ENCODE data around the gene SYP. TPM values are rescaled to one million over a fixed set of nuclear protein-coding genes. Genes with fewer than 3 reads are reported as not detected.

The SYP gene
- total and polyA plus RNA-seq, 9 of the 15 experiments (the other 6 are each of a cell fraction or from before 2014, with no cell fraction given) = 0.48 to 5.1 (median 2.6) TPM

DNA sequence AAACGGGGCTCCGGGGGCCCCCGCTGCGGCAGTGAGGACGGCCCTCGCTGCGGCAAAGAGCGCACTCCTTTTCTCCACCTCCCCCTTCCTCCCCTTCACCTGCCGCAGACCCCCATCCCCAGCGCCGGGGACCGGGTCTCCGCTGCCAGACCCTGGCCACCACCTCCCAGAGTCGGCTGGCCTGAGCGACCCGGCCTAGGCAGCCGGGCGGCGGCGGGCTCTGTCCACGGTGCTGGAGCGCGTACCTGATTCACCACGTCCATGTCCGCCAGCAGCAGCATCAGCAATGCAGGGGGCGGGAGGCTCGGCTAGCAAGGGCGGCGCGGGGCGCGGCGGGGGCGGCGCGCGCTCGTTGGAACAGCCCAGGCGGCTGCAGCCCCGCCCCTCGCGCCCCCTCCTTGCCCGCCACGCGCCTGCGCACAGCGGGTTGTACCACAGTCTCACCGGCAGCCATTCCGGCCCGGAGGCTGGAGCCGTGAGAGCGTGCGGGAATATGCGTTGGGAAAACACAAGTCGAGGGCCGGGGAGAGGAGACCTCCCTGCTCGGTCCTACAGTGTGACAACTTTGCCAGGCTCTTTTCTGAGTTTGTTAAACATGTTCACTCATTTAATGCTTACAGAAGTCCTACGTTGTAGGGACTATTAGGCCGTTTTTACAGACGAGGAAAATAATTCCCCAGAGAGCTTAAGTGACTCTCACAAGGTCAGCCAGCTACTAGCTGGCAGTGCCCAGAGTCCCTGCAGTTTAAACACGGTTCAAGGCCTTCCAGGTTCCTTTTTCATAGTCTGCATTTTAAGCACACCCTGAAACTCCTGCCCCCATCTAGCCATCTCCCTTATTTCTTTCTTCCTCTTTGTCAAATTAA lies at the start of gene SYP (continued):
- no peak for TF ChIP-seq ELK1 (CRISPR knock-in tag; IDR thresholded peaks at IDR 0.05)
- TF ChIP-seq, protein P1, sequence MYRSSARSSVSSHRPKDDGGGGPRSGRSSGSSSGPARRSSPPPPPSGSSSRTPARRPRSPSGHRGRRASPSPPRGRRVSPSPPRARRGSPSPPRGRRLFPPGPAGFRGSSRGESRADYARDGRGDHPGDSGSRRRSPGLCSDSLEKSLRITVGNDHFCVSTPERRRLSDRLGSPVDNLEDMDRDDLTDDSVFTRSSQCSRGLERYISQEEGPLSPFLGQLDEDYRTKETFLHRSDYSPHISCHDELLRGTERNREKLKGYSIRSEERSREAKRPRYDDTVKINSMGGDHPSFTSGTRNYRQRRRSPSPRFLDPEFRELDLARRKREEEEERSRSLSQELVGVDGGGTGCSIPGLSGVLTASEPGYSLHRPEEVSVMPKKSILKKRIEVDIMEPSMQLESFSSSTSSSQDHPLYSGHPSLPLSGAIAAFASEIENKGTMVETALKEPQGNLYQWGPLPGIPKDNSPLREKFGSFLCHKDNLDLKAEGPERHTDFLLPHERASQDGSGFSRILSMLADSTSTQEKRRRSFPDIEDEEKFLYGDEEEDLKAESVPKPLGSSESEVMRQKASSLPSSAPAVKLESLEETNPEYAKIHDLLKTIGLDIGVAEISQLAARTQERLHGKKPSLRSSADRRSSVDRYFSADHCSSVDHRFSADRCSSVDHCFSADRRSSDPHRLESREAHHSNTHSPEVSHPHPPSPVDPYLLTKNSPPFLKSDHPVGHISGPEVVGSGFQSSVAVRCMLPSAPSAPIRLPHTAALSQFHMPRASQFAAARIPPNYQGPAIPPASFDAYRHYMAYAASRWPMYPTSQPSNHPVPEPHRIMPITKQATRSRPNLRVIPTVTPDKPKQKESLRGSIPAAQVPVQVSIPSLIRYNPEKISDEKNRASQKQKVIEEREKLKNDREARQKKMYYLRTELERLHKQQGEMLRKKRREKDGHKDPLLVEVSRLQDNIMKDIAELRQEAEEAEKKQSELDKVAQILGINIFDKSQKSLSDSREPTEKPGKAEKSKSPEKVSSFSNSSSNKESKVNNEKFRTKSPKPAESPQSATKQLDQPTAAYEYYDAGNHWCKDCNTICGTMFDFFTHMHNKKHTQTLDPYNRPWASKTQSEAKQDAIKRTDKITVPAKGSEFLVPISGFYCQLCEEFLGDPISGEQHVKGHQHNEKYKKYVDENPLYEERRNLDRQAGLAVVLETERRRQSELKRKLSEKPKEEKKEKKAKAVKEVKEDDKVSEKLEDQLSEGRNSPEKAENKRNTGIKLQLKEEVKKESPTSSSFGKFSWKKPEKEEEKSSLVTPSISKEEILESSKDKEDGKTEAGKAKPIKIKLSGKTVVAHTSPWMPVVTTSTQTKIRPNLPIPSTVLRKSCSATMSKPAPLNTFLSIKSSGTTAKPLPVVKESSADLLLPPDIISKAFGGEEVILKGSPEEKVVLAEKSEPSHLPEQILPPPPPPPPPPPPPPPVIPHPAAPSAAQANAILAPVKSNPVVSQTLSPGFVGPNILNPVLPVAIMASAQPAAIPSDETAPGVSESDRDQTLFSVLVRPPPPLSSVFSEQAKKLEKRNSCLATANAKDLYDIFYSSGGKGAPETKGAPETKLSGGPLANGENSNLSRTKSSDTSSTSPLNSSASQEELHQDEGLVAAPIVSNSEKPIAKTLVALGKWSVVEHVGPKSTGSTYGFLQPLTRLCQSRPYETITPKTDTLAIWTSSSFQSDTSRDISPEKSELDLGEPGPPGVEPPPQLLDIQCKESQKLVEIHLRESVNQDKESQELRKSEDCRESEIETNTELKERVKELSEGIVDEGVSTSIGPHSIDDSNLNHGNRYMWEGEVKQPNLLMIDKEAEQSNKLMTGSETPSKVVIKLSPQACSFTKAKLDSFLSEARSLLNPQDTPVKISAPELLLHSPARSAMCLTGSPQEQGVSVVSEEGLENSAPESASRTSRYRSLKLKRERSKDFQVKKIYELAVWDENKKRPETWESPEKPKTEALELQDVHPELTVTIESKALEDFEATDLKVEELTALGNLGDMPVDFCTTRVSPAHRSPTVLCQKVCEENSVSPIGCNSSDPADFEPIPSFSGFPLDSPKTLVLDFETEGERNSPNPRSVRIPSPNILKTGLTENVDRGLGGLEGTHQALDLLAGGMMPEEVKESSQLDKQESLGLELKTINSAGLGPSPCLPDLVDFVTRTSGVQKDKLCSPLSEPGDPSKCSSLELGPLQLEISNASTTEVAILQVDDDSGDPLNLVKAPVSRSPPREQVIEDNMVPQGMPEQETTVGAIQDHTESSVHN (IDR thresholded peaks at IDR 0.05; ENCODE audit: borderline replicate concordance in 1 of 2, low read depth in 1 of 2) = no peak
- TF ChIP-seq ZNF408 (CRISPR knock-in tag; IDR thresholded peaks at IDR 0.05; ENCODE audit: low read depth) = no peak
- no peak for TF ChIP-seq RBM14 (IDR thresholded peaks at IDR 0.05; ENCODE audit: borderline replicate concordance, insufficient read depth, low read depth, low read length)
- no peak for TF ChIP-seq E2F8 (IDR thresholded peaks at IDR 0.05; ENCODE audit: low read depth, partially characterized antibody)
- 0 out of 2 replicates have a peak, but pooled peaks have one; percentile 32 for TF ChIP-seq ETV5 (CRISPR knock-in tag; IDR thresholded peaks at IDR 0.05; ENCODE audit: low read depth)
- TF ChIP-seq ESRRB (CRISPR knock-in tag; IDR thresholded peaks at IDR 0.05; ENCODE audit: borderline replicate concordance) = no peak
- TF ChIP-seq, protein P2, sequence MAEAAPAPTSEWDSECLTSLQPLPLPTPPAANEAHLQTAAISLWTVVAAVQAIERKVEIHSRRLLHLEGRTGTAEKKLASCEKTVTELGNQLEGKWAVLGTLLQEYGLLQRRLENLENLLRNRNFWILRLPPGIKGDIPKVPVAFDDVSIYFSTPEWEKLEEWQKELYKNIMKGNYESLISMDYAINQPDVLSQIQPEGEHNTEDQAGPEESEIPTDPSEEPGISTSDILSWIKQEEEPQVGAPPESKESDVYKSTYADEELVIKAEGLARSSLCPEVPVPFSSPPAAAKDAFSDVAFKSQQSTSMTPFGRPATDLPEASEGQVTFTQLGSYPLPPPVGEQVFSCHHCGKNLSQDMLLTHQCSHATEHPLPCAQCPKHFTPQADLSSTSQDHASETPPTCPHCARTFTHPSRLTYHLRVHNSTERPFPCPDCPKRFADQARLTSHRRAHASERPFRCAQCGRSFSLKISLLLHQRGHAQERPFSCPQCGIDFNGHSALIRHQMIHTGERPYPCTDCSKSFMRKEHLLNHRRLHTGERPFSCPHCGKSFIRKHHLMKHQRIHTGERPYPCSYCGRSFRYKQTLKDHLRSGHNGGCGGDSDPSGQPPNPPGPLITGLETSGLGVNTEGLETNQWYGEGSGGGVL (CRISPR knock-in tag; IDR thresholded peaks at IDR 0.05) = no peak
- TF ChIP-seq MEIS2 (IDR thresholded peaks at IDR 0.05; ENCODE audit: partially characterized antibody) = peak; percentile 79
- TF ChIP-seq ZNF140 (CRISPR knock-in tag; IDR thresholded peaks at IDR 0.05) = no peak
- no peak for TF ChIP-seq SETDB1 (IDR thresholded peaks at IDR 0.05; ENCODE audit: low read length)
